AG10803 (cell line): ENCODE data around the gene EMC10.
"Not testable (repeated sequence)": the region's sequence is repeated elsewhere in the genome, so short reads cannot be mapped to it uniquely, and the experiment has no call there.

Source experiments
- DNase-seq: peaks from one replicate; pipeline ENCODE4 v3.0.0; 2010; ENCODE audit warnings: low read depth
- H3K4me3 ChIP-seq: 2 replicates; pipeline ENCODE4 v1.5.1; 2011; ENCODE audit warnings: mild to moderate bottlenecking, low read length, control low read depth
- TF ChIP-seq, protein P1 (sequence below): conservative IDR thresholded peaks from 2 replicates; pipeline ENCODE4 v1.5.1; 2011; ENCODE audit warnings: mild to moderate bottlenecking, low read length, control low read depth, inconsistent platforms

The EMC10 gene

GRCh38 chr19:50468818-50469217 lies 7.5 kb upstream of the EMC10 start:
- H3K4me3 ChIP-seq = no peak overlapping the region
- TF ChIP-seq, protein P1, sequence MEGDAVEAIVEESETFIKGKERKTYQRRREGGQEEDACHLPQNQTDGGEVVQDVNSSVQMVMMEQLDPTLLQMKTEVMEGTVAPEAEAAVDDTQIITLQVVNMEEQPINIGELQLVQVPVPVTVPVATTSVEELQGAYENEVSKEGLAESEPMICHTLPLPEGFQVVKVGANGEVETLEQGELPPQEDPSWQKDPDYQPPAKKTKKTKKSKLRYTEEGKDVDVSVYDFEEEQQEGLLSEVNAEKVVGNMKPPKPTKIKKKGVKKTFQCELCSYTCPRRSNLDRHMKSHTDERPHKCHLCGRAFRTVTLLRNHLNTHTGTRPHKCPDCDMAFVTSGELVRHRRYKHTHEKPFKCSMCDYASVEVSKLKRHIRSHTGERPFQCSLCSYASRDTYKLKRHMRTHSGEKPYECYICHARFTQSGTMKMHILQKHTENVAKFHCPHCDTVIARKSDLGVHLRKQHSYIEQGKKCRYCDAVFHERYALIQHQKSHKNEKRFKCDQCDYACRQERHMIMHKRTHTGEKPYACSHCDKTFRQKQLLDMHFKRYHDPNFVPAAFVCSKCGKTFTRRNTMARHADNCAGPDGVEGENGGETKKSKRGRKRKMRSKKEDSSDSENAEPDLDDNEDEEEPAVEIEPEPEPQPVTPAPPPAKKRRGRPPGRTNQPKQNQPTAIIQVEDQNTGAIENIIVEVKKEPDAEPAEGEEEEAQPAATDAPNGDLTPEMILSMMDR = no peak
- DNase-seq = no peak

DNA sequence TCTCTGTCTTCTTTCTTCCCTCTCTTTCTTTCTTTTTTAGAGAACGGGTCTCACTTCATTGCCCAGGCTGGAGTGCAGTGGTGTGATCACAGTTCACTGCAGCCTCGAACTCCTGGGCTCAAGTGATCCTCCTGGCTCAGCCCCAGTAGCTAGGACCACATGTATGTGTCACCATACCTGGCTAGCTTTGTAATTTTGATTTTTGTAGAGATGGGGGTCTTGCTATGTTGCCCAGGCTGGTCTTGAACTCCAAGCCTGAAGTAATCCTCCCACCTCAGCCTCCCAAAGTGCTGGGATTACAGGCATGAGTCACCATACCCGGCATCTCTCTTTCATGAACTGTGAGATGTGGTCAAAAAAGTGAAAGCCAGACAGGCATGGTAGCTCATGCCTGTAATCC lies 3.0 kb upstream of the EMC10 start:
- not testable (repeated sequence) for DNase-seq, H3K4me3 ChIP-seq

DNA sequence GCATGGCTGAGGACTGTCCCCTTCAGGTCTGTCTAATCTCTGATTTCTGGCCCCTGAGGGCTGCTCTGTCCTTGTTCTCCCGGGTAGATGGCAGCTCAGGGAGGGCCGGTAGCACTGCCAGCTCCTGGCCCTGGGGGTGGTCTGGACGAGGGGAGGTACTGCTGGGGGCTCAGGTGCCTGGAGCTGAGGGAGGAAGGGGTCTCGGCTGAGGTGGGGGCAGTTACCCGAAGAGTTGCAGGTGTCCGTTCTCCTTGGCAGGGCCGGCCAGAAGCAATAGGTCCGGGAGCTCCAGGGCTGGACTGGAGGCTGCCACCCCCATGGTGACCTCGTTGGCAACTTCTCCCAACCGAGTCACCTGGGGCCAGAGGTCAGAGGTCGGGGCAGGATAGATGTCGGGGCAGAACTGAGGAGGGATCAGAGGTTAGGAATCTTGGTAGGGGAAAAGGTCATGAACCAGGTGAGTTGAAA lies 1.2 kb upstream of the EMC10 start:
- DNase-seq = no peak
- TF ChIP-seq, protein P1 = no peak
- H3K4me3 ChIP-seq = no peak overlapping the region

GRCh38 chr19:50475736-50476223 lies 527 bp upstream of the EMC10 start:
- DNase-seq = no peak
- H3K4me3 ChIP-seq = peak overlapping the region; percentile 24
- TF ChIP-seq, protein P1 = no peak

DNA sequence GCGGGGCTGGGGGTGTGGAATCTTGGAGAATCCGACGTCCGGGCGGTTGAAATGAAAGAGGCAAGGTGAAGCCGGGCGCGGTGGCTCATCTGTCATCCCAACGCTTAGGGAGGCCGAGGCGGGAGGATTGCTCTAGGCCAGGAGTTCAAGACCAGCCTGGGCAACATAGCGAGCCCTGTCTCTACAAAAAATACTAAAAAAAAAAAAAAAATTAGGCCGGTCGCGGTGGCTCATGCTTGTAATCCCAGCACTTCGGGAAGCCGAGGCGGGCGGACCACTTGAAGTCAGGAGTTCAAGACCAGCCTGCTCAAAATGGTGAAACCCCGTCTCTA lies 566 bp downstream of the EMC10 start:
- H3K4me3 ChIP-seq = peak overlapping the region; percentile 76
- TF ChIP-seq, protein P1 = no peak
- DNase-seq = no peak

DNA sequence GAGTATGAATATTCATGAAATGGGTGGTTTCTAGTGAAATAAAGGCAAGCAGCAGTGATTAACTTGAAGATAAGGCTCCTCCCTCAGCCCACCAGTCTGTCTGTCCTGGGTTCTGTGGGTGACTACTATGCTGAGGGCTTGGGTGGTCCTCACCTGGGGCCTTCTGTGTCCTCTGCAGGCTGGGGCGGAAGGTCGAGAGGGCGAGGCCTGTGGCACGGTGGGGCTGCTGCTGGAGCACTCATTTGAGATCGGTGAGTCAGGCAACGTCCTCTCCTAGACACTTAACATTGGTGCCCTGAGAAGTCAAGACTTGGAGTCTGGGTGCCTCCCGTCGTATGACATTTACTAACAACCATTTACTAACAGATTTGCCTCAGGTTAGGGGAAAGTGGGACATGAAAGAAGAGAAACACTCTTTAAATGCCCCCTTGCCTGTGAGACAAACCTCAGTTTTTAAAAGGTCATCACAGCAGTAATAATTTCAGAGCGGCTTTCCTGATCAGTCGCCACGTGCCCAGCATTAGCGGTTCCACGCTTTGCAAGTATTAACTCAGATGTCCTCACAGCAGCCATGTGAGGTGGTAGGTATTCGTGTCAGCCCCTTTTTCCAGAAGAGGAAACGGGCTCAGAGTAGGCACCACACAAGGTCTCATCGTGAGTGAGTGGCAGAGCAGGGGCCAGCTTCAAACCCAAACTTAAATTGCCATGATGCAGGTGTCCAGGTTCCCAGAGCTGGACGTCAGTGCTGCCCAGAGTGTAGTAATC lies 1.6 kb downstream of the EMC10 start:
- H3K4me3 ChIP-seq = no peak overlapping the region
- TF ChIP-seq, protein P1 = no peak

GRCh38 chr19:50478901-50479715 lies 2.8 kb downstream of the EMC10 start:
- H3K4me3 ChIP-seq = no peak overlapping the region
- TF ChIP-seq, protein P1 = peak; percentile 72
- peak; percentile 48 for DNase-seq

More for the DNA sequence above, 1.6 kb downstream of the EMC10 start:
- no peak for DNase-seq
